Liver (tissue), 3 donors: ENCODE results near the gene OSER1.

ENCODE experiments used
- EGR1 ChIP-seq, 2 donors: IDR thresholded peaks; 2 replicates each; pipeline ENCODE4 v1.6.1; 2016 to 2018; ENCODE audit warnings: antibody characterized with exemption in 2 of 2, low read depth in 2 of 2
- GABPA ChIP-seq, 2 donors: IDR thresholded peaks in 1 of 2; conservative IDR thresholded peaks in 1 of 2; 2 replicates each; pipeline ENCODE4 v1.6.1; 2016; ENCODE audit warnings: antibody characterized with exemption in 2 of 2, mild to moderate bottlenecking in 1 of 2, moderate library complexity in 1 of 2
- HNF4G ChIP-seq: IDR thresholded peaks from 2 replicates; pipeline ENCODE4 v1.6.1; 2016; ENCODE audit warnings: antibody characterized with exemption
- JUND ChIP-seq, 2 donors: IDR thresholded peaks; 2 replicates each; pipeline ENCODE4 v1.6.1; 2016; ENCODE audit warnings: antibody characterized with exemption in 2 of 2
- RXRA ChIP-seq, 2 donors: IDR thresholded peaks; 2 replicates each; pipeline ENCODE4 v1.6.1; 2017 to 2018; ENCODE audit warnings: antibody characterized with exemption in 2 of 2, mild to moderate bottlenecking in 1 of 2
- TAF1 ChIP-seq: conservative IDR thresholded peaks from 2 replicates; pipeline ENCODE4 v1.6.1; 2016; ENCODE audit warnings: antibody characterized with exemption, mild to moderate bottlenecking
- TF ChIP-seq, protein P1 (sequence below): fragments of 150-350 bp; IDR thresholded peaks from 2 replicates; pipeline ENCODE4 v1.5.1; 2017; ENCODE audit warnings: improper control_type of control experiment, low read depth, low read length; ENCODE audit not compliant: missing input control
- TF ChIP-seq, protein P2 (sequence below): IDR thresholded peaks from 2 replicates; pipeline ENCODE4 v1.6.1; 2016; ENCODE audit warnings: antibody characterized with exemption
- TF ChIP-seq, protein P3 (sequence below): IDR thresholded peaks from 2 replicates; pipeline ENCODE4 v1.6.1; 2016; ENCODE audit warnings: antibody characterized with exemption, mild to moderate bottlenecking
- TF ChIP-seq, protein P4 (sequence below): IDR thresholded peaks from 2 replicates; pipeline ENCODE4 v1.6.1; 2016; ENCODE audit warnings: antibody characterized with exemption
- donor health status: healthy.
- donor health status: healthy.

DNA sequence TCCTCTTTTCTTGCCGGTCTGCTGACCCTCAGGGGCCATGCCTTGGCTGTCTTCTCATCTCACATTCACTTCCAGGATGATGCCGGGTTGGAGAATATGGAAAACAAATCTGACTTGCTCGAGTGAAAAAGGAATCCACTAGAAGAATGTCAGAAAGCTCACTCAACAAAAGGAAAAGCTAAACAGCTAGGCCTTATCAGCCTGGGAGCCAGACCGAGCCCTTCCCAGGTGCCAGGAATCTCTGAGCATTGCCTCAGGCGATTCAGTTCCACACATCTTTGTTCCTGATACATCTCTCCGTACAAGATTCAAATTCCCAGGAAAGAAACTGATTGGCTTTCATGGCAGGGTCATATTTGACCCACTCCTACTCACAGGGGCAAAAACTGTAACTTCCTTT lies 9.2 kb upstream of the OSER1 start:
- TF ChIP-seq, protein P1, sequence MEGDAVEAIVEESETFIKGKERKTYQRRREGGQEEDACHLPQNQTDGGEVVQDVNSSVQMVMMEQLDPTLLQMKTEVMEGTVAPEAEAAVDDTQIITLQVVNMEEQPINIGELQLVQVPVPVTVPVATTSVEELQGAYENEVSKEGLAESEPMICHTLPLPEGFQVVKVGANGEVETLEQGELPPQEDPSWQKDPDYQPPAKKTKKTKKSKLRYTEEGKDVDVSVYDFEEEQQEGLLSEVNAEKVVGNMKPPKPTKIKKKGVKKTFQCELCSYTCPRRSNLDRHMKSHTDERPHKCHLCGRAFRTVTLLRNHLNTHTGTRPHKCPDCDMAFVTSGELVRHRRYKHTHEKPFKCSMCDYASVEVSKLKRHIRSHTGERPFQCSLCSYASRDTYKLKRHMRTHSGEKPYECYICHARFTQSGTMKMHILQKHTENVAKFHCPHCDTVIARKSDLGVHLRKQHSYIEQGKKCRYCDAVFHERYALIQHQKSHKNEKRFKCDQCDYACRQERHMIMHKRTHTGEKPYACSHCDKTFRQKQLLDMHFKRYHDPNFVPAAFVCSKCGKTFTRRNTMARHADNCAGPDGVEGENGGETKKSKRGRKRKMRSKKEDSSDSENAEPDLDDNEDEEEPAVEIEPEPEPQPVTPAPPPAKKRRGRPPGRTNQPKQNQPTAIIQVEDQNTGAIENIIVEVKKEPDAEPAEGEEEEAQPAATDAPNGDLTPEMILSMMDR = no peak
- TF ChIP-seq, protein P2, sequence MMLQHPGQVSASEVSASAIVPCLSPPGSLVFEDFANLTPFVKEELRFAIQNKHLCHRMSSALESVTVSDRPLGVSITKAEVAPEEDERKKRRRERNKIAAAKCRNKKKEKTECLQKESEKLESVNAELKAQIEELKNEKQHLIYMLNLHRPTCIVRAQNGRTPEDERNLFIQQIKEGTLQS = no peak
- no peak for TF ChIP-seq EGR1 (IDR thresholded peaks at IDR 0.05; ENCODE audit: low read depth in 2 of 2)
- TF ChIP-seq, protein P3, sequence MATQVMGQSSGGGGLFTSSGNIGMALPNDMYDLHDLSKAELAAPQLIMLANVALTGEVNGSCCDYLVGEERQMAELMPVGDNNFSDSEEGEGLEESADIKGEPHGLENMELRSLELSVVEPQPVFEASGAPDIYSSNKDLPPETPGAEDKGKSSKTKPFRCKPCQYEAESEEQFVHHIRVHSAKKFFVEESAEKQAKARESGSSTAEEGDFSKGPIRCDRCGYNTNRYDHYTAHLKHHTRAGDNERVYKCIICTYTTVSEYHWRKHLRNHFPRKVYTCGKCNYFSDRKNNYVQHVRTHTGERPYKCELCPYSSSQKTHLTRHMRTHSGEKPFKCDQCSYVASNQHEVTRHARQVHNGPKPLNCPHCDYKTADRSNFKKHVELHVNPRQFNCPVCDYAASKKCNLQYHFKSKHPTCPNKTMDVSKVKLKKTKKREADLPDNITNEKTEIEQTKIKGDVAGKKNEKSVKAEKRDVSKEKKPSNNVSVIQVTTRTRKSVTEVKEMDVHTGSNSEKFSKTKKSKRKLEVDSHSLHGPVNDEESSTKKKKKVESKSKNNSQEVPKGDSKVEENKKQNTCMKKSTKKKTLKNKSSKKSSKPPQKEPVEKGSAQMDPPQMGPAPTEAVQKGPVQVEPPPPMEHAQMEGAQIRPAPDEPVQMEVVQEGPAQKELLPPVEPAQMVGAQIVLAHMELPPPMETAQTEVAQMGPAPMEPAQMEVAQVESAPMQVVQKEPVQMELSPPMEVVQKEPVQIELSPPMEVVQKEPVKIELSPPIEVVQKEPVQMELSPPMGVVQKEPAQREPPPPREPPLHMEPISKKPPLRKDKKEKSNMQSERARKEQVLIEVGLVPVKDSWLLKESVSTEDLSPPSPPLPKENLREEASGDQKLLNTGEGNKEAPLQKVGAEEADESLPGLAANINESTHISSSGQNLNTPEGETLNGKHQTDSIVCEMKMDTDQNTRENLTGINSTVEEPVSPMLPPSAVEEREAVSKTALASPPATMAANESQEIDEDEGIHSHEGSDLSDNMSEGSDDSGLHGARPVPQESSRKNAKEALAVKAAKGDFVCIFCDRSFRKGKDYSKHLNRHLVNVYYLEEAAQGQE = no peak
- TF ChIP-seq TAF1 = no peak
- TF ChIP-seq HNF4G = no peak
- TF ChIP-seq RXRA (IDR thresholded peaks at IDR 0.05) = no peak
- TF ChIP-seq, protein P4, sequence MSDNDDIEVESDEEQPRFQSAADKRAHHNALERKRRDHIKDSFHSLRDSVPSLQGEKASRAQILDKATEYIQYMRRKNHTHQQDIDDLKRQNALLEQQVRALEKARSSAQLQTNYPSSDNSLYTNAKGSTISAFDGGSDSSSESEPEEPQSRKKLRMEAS = no peak
- TF ChIP-seq GABPA (IDR thresholded peaks at IDR 0.05 in 1 of 2, conservative IDR thresholded peaks at IDR 0.05 in 1 of 2) = no peak
- TF ChIP-seq JUND (IDR thresholded peaks at IDR 0.05) = no peak
